GM18526 (cell line): ENCODE measurements around the gene CCDC80.

Source experiments
- POLR2A ChIP-seq: IDR thresholded peaks from 3 replicates; pipeline ENCODE4 v1.6.1; 2011; ENCODE audit not compliant: insufficient read length; ENCODE audit errors: extremely low read depth

CCDC80 gene

GRCh38 chr3:112623213-112623612 lies 17.7 kb downstream of the CCDC80 start:
- no peak for TF ChIP-seq POLR2A

- no peak for TF ChIP-seq POLR2A
Observed at GRCh38 chr3:112619295-112619694, 21.6 kb downstream of the CCDC80 start.

- no peak for TF ChIP-seq POLR2A
Observed at GRCh38 chr3:112617285-112617684, 23.7 kb downstream of the CCDC80 start.

- TF ChIP-seq POLR2A = no peak
Observed at GRCh38 chr3:112615989-112616731, 24.8 kb downstream of the CCDC80 start.

- TF ChIP-seq POLR2A = no peak
Observed at GRCh38 chr3:112611752-112612515, 29.0 kb downstream of the CCDC80 start.

GRCh38 chr3:112610121-112610520 lies 30.8 kb downstream of the CCDC80 start:
- no peak for TF ChIP-seq POLR2A

GRCh38 chr3:112607863-112608262 lies 33.1 kb downstream of the CCDC80 start:
- TF ChIP-seq POLR2A = no peak

GRCh38 chr3:112606098-112606497 lies 34.8 kb downstream of the CCDC80 start:
- no peak for TF ChIP-seq POLR2A

GRCh38 chr3:112605285-112605684 lies 35.7 kb downstream of the CCDC80 start:
- TF ChIP-seq POLR2A = no peak

- TF ChIP-seq POLR2A = no peak
Observed at GRCh38 chr3:112604536-112604935, 36.4 kb downstream of the CCDC80 start.

- no peak for TF ChIP-seq POLR2A
Observed at GRCh38 chr3:112602217-112602838, 38.6 kb downstream of the CCDC80 start.

GRCh38 chr3:112598731-112599130 lies 42.2 kb downstream of the CCDC80 start:
- no peak for TF ChIP-seq POLR2A

GRCh38 chr3:112597945-112598344 lies 43.0 kb downstream of the CCDC80 start:
- TF ChIP-seq POLR2A = no peak

GRCh38 chr3:112594856-112595255 lies 46.1 kb downstream of the CCDC80 start:
- no peak for TF ChIP-seq POLR2A

- no peak for TF ChIP-seq POLR2A
Observed at GRCh38 chr3:112593258-112593657, 47.7 kb downstream of the CCDC80 start.

GRCh38 chr3:112587336-112587735 lies 53.6 kb downstream of the CCDC80 start:
- no peak for TF ChIP-seq POLR2A
